Gastrocnemius medialis (tissue), 4 donors: ENCODE measurements around the gene UBR4. TPM values are rescaled to one million over a fixed set of nuclear protein-coding genes. Genes with fewer than 3 reads are reported as not detected.

Source experiments
- ATAC-seq, 2 donors: fragments of 150-250 bp; one replicate each; pipeline ENCODE4 v1.9.1; 2016
- DNase-seq, 2 donors: peaks; one replicate each; pipeline ENCODE4 v3.0.0-alpha.2; 2019
- H3K27ac ChIP-seq, 4 donors: fragments of 200-600 bp; sonication (generic); 1 replicate in 1 of 4; 2 replicates in 3 of 4; pipeline ENCODE4 v1.5.1; 2016 to 2018; ENCODE audit warnings: mild to moderate bottlenecking in 2 of 4, moderate library complexity in 1 of 4
- H3K27me3 ChIP-seq, 3 donors: fragments of 200-600 bp; sonication (generic) in 2 of 3; 1 replicate in 1 of 3; 2 replicates in 2 of 3; pipeline versions ENCODE4 v1.5.1 to v1.6.0; 2016 to 2019; ENCODE audit warnings: mild to moderate bottlenecking in 1 of 3, moderate library complexity in 1 of 3
- H3K36me3 ChIP-seq, 2 donors: fragments of 200-600 bp; sonication (generic) in 1 of 2; one replicate each; pipeline ENCODE4 v1.5.1; 2017 to 2018
- H3K4me1 ChIP-seq, 2 donors: fragments of 200-600 bp; sonication (generic) in 1 of 2; one replicate each; pipeline ENCODE4 v1.5.1; 2016 to 2017; ENCODE audit warnings: mild to moderate bottlenecking in 2 of 2
- H3K4me3 ChIP-seq, 4 donors: fragments of 200-600 bp; sonication (generic) in 3 of 4; 1 replicate in 1 of 4; 2 replicates in 3 of 4; pipeline ENCODE4 v1.5.1; 2016 to 2019; ENCODE audit warnings: mild to moderate bottlenecking in 2 of 4
- H3K9me3 ChIP-seq, 3 donors: fragments of 200-600 bp; sonication (generic) in 2 of 3; 1 replicate in 1 of 3; 2 replicates in 2 of 3; pipeline ENCODE4 v1.5.1; 2016 to 2019
- POLR2A ChIP-seq, 2 donors: fragments of 450-650 bp; IDR thresholded peaks; one replicate each; pipeline ENCODE4 v1.6.1; 2017; ENCODE audit warnings: antibody characterized with exemption in 2 of 2, mild to moderate bottlenecking in 2 of 2, moderate library complexity in 2 of 2
- in situ Hi-C, 4 donors: fragments of 200-750 bp; cut with MboI; loops; one replicate each; pipeline versions ENCODE4 v1.15.0 to v1.8.0; 2017; ENCODE audit warnings: low sequenced_read_pairs in 4 of 4
- intact Hi-C: fragments of 100-400 bp; cut with DNase I; formaldehyde crosslinking; loops from one replicate; pipeline ENCODE4 v1.15.1; 2023; ENCODE audit warnings: low total_unique reads
- total RNA-seq, 4 donors: library from RNA; depleted of rRNA; stranded (reverse); fragments of >200 nt; gene quantifications; one replicate each; pipeline versions ENCODE4 v1.1.0 to v1.2.3, GENCODE V29; 2016
- TF ChIP-seq, protein P1 (sequence below), 5 experiments: fragments of 450-650 bp in 3 of 5; fragments of 200-600 bp in 2 of 5; sonication (generic) in 2 of 5; IDR thresholded peaks in 4 of 5; conservative IDR thresholded peaks in 1 of 5; 1 replicate in 4 of 5; 2 replicates in 1 of 5; pipeline ENCODE4 v1.5.1; 2016 to 2019; ENCODE audit warnings: antibody characterized with exemption in 5 of 5, mild to moderate bottlenecking in 3 of 5, moderate library complexity in 3 of 5

The UBR4 gene
- total RNA-seq, 4 donors from 2014 or later: 156 to 293 (median 197) TPM

DNA sequence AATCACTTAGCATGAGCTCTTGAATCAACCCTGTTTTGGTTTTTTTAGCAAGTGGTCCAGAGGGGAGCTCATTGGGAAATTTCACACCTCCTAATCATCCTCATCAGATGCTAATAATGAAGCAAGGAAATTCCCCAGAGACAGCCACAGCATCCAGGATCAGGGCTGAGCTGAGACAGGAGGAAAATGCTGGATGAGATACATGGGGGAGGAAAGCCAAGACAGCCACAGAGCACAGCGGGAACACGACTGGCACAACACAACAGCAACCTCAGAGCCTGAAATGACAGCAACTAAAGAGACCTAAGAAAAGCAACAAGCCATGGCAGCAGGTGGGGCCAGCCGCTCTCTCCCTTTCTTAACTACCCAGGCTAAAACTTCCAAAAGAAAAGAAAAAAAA lies 70.4 kb downstream of the UBR4 start:
- TF ChIP-seq POLR2A (IDR thresholded peaks at IDR 0.05): no peak
- TF ChIP-seq, protein P1, sequence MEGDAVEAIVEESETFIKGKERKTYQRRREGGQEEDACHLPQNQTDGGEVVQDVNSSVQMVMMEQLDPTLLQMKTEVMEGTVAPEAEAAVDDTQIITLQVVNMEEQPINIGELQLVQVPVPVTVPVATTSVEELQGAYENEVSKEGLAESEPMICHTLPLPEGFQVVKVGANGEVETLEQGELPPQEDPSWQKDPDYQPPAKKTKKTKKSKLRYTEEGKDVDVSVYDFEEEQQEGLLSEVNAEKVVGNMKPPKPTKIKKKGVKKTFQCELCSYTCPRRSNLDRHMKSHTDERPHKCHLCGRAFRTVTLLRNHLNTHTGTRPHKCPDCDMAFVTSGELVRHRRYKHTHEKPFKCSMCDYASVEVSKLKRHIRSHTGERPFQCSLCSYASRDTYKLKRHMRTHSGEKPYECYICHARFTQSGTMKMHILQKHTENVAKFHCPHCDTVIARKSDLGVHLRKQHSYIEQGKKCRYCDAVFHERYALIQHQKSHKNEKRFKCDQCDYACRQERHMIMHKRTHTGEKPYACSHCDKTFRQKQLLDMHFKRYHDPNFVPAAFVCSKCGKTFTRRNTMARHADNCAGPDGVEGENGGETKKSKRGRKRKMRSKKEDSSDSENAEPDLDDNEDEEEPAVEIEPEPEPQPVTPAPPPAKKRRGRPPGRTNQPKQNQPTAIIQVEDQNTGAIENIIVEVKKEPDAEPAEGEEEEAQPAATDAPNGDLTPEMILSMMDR (IDR thresholded peaks at IDR 0.05 in 4 of 5, conservative IDR thresholded peaks at IDR 0.05 in 1 of 5): no peak
- no peak overlapping the region for H3K4me3 ChIP-seq
- H3K4me1 ChIP-seq: no peaks in the 10 kb centered on the region
- ATAC-seq (no peak), DNase-seq (no peak)
- no peaks in the 10 kb centered on the region for H3K9me3 ChIP-seq
- in situ Hi-C loops (no loop called here), intact Hi-C loops (no loop called here)
- H3K36me3 ChIP-seq: peaks cover 9 to 99% of the 10 kb centered on the region in 2 donors
- H3K27me3 ChIP-seq: no peaks in the 10 kb centered on the region
- H3K27ac ChIP-seq: no peak overlapping the region

DNA sequence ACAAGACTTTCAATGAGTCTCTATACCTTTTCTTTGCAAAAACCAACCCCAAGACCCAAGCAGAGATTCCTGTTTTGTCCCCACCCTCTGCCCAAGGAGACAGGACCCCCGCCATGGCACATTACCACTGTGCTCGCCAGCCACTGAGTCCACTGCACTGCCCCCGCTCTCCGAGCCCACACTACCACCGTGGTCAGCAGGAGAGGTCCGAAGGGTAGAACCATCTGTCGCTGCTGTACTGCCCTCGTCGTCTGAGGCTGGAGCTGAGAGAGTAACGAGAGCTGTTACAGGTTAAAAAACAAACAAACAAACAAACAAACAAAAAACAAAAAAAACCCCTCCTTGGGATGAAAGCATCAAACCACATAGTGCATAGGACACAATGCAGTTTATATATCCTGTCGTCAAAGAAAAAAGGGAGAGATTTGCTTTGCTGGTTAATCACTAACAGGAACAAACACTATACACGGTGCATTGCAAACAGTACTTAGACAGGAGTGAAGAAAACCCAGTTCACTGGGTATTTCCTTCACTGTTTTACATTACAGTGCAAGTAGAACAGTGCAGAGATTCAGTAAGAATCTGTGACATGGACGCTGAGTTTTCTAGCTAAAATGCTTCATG lies 71.0 kb downstream of the UBR4 start:
- in situ Hi-C loops: no loop called here
- Histone ChIP-seq H3K4me1 (no peaks in the 10 kb centered on the region), H3K27ac (no peak overlapping the region), H3K4me3 (no peak overlapping the region), H3K36me3 (peaks cover 8 to 99% of the 10 kb centered on the region in 2 donors), H3K9me3 (no peaks in the 10 kb centered on the region), H3K27me3 (no peaks in the 10 kb centered on the region)
- DNase-seq (no peak), ATAC-seq (no peak)
- intact Hi-C loops: no loop called here
- TF ChIP-seq POLR2A (IDR thresholded peaks at IDR 0.05): no peak
- TF ChIP-seq, protein P1 (IDR thresholded peaks at IDR 0.05 in 4 of 5, conservative IDR thresholded peaks at IDR 0.05 in 1 of 5): no peak

DNA sequence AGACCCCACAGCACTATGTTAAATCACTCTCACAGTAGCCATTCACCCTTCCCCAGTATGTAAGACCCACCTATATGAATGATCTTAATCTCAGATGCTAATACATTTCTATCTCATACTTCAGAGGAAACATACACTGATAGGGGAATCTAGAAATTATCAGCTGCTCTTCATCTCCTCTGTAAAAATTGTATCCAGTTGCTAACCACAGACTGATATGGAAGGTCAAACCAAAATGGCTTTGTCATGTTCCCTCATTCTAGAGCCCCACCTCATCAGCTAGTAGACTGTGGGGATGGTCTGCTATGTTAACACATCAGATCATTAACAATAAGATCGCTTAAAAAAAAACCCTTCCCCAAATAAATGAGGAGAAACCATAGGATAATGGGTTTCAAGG lies 71.7 kb downstream of the UBR4 start:
- H3K4me3 ChIP-seq: no peak overlapping the region
- no peak overlapping the region for H3K27ac ChIP-seq
- intact Hi-C loops: no loop called here
- ATAC-seq (no peak), DNase-seq (no peak)
- peaks cover 0 to 3% (median 0%) of the 10 kb centered on the region in 3 donors for H3K9me3 ChIP-seq
- H3K4me1 ChIP-seq: no peaks in the 10 kb centered on the region
- H3K36me3 ChIP-seq: peaks cover 4 to 99% of the 10 kb centered on the region in 2 donors
- H3K27me3 ChIP-seq: no peaks in the 10 kb centered on the region
- TF ChIP-seq POLR2A (IDR thresholded peaks at IDR 0.05): no peak
- TF ChIP-seq, protein P1 (IDR thresholded peaks at IDR 0.05 in 4 of 5, conservative IDR thresholded peaks at IDR 0.05 in 1 of 5): no peak
- in situ Hi-C loops: no loop called here

DNA sequence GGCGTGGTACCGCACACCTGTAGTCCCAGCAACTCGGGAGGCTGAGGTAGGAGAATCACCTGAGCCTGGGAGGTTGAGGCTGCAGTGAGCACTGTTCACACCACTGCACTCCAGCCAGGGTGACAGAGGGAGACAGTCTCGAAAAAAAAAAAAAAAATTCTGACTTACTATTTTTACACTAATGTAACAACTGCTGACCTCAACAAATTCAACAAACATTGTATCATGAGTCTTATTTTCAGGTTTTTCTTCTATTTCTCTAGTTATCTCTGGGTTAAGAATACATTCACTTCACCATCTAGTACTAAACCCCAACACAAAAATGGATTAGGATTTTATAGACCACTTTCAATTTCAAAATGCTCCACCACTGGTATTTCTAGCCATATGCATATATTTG lies 72.9 kb downstream of the UBR4 start:
- intact Hi-C loops (no loop called here), in situ Hi-C loops (no loop called here)
- Histone ChIP-seq H3K36me3 (peaks cover 4 to 97% of the 10 kb centered on the region in 2 donors), H3K4me3 (no peak overlapping the region), H3K9me3 (peaks cover 0 to 4% (median 0%) of the 10 kb centered on the region in 3 donors), H3K4me1 (no peaks in the 10 kb centered on the region), H3K27me3 (no peaks in the 10 kb centered on the region), H3K27ac (no peak overlapping the region)
- TF ChIP-seq POLR2A (IDR thresholded peaks at IDR 0.05): no peak
- TF ChIP-seq, protein P1 (IDR thresholded peaks at IDR 0.05 in 4 of 5, conservative IDR thresholded peaks at IDR 0.05 in 1 of 5): no peak
- DNase-seq: no peak
- ATAC-seq: no peak

DNA sequence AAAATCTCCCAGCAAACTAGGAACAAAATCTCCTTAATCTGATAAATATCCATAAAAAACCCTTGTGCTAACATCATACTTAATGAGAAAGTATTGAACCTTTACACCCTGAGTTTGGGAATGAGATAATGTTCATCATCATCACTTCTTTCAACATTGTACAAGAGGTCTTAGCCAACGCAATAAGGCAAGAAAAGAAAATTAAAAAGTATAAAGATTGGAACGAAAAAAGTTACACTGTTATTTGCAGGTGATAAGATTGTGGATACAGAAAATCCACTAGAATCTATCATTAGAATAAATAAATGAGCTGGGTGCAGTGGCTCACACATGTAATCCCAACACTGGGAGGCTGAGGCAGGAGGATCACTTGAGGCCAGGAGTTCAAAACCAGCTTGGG lies 76.7 kb downstream of the UBR4 start:
- in situ Hi-C loops: no loop called here
- Histone ChIP-seq H3K27me3 (no peaks in the 10 kb centered on the region), H3K36me3 (peaks cover 5 to 95% of the 10 kb centered on the region in 2 donors), H3K4me3 (peak overlapping the region in 1 of 4 donors; percentile 4), H3K4me1 (no peaks in the 10 kb centered on the region), H3K27ac (no peak overlapping the region), H3K9me3 (peaks cover 0 to 4% (median 0%) of the 10 kb centered on the region in 3 donors)
- intact Hi-C loops: no loop called here
- no peak for DNase-seq
- TF ChIP-seq, protein P1 (IDR thresholded peaks at IDR 0.05 in 4 of 5, conservative IDR thresholded peaks at IDR 0.05 in 1 of 5): no peak
- TF ChIP-seq POLR2A (IDR thresholded peaks at IDR 0.05): no peak
- ATAC-seq: no peak
